Measurements from ENCODE around the gene PRKCZ. TPM values are rescaled to one million over a fixed set of nuclear protein-coding genes. Genes with fewer than 3 reads are reported as not detected.

PRKCZ gene
- total and polyA plus RNA-seq, 9 of the 15 experiments (the other 6 are each of a cell fraction or from before 2014, with no cell fraction given) = 0.07 to 3.1 (median 1.3) TPM

DNA sequence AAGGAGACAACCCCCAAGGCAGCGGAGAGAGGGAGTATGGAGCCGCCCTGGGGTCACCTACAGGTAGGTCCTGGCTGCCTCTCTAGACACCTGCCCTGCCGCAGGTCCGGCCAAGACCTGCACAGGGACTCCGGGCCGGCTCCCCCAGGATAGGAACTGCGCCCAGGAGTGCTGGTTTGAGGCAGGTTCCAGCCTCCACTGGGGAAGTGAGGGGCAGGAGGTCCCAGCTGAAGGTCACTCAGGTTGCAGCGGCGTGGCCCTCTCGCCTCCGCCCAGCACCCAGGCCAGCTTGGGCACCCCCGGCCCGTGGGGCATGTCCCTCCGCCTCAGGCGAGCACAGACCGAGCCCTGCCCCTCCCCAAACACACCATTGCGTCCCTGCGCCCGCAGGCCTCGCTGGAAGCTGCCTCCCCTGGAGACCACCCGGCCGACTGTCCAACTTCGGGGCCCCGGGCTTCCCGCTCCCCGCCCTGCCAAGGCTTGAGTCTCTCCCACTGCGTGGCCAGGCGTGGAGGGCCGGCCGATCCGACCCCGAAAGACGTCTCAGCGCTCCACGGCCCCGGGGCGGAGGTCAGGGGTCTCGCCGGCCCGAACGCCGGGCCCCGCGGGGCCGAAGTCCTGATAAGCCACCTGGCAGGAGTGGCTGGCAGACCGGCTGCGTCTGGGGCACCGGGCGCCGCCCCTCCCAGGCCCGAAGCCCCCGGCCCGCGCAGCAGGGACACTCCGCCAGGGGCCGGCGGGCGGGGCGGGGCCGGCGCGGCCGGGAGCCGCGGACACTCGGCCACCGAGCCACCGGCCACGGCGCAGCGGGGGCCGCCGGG, 176.5 kb downstream of the PRKCZ start (continued):
- TF ChIP-seq, protein P1, sequence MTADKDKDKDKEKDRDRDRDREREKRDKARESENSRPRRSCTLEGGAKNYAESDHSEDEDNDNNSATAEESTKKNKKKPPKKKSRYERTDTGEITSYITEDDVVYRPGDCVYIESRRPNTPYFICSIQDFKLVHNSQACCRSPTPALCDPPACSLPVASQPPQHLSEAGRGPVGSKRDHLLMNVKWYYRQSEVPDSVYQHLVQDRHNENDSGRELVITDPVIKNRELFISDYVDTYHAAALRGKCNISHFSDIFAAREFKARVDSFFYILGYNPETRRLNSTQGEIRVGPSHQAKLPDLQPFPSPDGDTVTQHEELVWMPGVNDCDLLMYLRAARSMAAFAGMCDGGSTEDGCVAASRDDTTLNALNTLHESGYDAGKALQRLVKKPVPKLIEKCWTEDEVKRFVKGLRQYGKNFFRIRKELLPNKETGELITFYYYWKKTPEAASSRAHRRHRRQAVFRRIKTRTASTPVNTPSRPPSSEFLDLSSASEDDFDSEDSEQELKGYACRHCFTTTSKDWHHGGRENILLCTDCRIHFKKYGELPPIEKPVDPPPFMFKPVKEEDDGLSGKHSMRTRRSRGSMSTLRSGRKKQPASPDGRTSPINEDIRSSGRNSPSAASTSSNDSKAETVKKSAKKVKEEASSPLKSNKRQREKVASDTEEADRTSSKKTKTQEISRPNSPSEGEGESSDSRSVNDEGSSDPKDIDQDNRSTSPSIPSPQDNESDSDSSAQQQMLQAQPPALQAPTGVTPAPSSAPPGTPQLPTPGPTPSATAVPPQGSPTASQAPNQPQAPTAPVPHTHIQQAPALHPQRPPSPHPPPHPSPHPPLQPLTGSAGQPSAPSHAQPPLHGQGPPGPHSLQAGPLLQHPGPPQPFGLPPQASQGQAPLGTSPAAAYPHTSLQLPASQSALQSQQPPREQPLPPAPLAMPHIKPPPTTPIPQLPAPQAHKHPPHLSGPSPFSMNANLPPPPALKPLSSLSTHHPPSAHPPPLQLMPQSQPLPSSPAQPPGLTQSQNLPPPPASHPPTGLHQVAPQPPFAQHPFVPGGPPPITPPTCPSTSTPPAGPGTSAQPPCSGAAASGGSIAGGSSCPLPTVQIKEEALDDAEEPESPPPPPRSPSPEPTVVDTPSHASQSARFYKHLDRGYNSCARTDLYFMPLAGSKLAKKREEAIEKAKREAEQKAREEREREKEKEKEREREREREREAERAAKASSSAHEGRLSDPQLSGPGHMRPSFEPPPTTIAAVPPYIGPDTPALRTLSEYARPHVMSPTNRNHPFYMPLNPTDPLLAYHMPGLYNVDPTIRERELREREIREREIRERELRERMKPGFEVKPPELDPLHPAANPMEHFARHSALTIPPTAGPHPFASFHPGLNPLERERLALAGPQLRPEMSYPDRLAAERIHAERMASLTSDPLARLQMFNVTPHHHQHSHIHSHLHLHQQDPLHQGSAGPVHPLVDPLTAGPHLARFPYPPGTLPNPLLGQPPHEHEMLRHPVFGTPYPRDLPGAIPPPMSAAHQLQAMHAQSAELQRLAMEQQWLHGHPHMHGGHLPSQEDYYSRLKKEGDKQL (CRISPR knock-in tag; IDR thresholded peaks at IDR 0.05; ENCODE audit: borderline replicate concordance) = no peak
- TF ChIP-seq ZNF232 (CRISPR knock-in tag; IDR thresholded peaks at IDR 0.05) (0 out of 2 replicates have a peak, but pooled peaks have one; percentile 20), ZNF24 (IDR thresholded peaks at IDR 0.05) (no peak), POLR2H (tag; IDR thresholded peaks at IDR 0.05; ENCODE audit: low read depth) (no peak), MCM7 (IDR thresholded peaks at IDR 0.05) (no peak), ZKSCAN8 (CRISPR knock-in tag; IDR thresholded peaks at IDR 0.05) (no peak)
- TF ChIP-seq, protein P2, sequence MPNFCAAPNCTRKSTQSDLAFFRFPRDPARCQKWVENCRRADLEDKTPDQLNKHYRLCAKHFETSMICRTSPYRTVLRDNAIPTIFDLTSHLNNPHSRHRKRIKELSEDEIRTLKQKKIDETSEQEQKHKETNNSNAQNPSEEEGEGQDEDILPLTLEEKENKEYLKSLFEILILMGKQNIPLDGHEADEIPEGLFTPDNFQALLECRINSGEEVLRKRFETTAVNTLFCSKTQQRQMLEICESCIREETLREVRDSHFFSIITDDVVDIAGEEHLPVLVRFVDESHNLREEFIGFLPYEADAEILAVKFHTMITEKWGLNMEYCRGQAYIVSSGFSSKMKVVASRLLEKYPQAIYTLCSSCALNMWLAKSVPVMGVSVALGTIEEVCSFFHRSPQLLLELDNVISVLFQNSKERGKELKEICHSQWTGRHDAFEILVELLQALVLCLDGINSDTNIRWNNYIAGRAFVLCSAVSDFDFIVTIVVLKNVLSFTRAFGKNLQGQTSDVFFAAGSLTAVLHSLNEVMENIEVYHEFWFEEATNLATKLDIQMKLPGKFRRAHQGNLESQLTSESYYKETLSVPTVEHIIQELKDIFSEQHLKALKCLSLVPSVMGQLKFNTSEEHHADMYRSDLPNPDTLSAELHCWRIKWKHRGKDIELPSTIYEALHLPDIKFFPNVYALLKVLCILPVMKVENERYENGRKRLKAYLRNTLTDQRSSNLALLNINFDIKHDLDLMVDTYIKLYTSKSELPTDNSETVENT (CRISPR knock-in tag; IDR thresholded peaks at IDR 0.05) = peak; percentile 51; the same call in 1 of the 2 replicates
- TF ChIP-seq, protein P3, sequence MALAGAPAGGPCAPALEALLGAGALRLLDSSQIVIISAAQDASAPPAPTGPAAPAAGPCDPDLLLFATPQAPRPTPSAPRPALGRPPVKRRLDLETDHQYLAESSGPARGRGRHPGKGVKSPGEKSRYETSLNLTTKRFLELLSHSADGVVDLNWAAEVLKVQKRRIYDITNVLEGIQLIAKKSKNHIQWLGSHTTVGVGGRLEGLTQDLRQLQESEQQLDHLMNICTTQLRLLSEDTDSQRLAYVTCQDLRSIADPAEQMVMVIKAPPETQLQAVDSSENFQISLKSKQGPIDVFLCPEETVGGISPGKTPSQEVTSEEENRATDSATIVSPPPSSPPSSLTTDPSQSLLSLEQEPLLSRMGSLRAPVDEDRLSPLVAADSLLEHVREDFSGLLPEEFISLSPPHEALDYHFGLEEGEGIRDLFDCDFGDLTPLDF (CRISPR knock-in tag; IDR thresholded peaks at IDR 0.05) = no peak
- TF ChIP-seq, protein P4, sequence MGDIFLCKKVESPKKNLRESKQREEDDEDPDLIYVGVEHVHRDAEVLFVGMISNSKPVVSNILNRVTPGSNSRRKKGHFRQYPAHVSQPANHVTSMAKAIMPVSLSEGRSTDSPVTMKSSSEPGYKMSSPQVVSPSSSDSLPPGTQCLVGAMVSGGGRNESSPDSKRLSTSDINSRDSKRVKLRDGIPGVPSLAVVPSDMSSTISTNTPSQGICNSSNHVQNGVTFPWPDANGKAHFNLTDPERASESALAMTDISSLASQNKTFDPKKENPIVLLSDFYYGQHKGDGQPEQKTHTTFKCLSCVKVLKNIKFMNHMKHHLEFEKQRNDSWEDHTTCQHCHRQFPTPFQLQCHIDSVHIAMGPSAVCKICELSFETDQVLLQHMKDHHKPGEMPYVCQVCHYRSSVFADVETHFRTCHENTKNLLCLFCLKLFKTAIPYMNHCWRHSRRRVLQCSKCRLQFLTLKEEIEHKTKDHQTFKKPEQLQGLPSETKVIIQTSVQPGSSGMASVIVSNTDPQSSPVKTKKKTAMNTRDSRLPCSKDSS (IDR thresholded peaks at IDR 0.05; ENCODE audit: low read depth, partially characterized antibody) = no peak
- TF ChIP-seq, protein P5, sequence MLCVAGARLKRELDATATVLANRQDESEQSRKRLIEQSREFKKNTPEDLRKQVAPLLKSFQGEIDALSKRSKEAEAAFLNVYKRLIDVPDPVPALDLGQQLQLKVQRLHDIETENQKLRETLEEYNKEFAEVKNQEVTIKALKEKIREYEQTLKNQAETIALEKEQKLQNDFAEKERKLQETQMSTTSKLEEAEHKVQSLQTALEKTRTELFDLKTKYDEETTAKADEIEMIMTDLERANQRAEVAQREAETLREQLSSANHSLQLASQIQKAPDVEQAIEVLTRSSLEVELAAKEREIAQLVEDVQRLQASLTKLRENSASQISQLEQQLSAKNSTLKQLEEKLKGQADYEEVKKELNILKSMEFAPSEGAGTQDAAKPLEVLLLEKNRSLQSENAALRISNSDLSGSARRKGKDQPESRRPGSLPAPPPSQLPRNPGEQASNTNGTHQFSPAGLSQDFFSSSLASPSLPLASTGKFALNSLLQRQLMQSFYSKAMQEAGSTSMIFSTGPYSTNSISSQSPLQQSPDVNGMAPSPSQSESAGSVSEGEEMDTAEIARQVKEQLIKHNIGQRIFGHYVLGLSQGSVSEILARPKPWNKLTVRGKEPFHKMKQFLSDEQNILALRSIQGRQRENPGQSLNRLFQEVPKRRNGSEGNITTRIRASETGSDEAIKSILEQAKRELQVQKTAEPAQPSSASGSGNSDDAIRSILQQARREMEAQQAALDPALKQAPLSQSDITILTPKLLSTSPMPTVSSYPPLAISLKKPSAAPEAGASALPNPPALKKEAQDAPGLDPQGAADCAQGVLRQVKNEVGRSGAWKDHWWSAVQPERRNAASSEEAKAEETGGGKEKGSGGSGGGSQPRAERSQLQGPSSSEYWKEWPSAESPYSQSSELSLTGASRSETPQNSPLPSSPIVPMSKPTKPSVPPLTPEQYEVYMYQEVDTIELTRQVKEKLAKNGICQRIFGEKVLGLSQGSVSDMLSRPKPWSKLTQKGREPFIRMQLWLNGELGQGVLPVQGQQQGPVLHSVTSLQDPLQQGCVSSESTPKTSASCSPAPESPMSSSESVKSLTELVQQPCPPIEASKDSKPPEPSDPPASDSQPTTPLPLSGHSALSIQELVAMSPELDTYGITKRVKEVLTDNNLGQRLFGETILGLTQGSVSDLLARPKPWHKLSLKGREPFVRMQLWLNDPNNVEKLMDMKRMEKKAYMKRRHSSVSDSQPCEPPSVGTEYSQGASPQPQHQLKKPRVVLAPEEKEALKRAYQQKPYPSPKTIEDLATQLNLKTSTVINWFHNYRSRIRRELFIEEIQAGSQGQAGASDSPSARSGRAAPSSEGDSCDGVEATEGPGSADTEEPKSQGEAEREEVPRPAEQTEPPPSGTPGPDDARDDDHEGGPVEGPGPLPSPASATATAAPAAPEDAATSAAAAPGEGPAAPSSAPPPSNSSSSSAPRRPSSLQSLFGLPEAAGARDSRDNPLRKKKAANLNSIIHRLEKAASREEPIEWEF (CRISPR knock-in tag; IDR thresholded peaks at IDR 0.05) = no peak
